Neural crest cell (in vitro differentiated cells): ENCODE measurements around the gene CDC25A. TPM values are rescaled to one million over a fixed set of nuclear protein-coding genes. Genes with fewer than 3 reads are reported as not detected.
"Not testable (repeated sequence)": the region's sequence is repeated elsewhere in the genome, so short reads cannot be mapped to it uniquely, and the experiment has no call there.

ENCODE experiments used
- DNase-seq: peaks from one replicate; pipeline ENCODE4 v3.0.0; 2021; ENCODE audit warnings: low read depth, mixed read lengths, low spot score
- H3K27ac Mint-ChIP-seq: one replicate; pipeline ENCODE4 v1.8.0; 2021; ENCODE audit warnings: mild to moderate bottlenecking, mixed read lengths; ENCODE audit not compliant: unreplicated experiment
- H3K27me3 Mint-ChIP-seq: 2 replicates; pipeline ENCODE4 v1.8.0; 2021; ENCODE audit warnings: low read depth, mild to moderate bottlenecking, mixed read lengths
- H3K36me3 Mint-ChIP-seq: 2 replicates; pipeline ENCODE4 v1.8.0; 2021; ENCODE audit warnings: low read depth, mild to moderate bottlenecking, mixed read lengths
- H3K4me1 Mint-ChIP-seq: 2 replicates; pipeline ENCODE4 v1.8.0; 2021; ENCODE audit warnings: mixed read lengths
- H3K4me3 Mint-ChIP-seq: one replicate; pipeline ENCODE4 v1.8.0; 2021; ENCODE audit warnings: mild to moderate bottlenecking, mixed read lengths
- H3K9me3 Mint-ChIP-seq: 2 replicates; pipeline ENCODE4 v1.8.0; 2021; ENCODE audit warnings: mixed read lengths
- microRNA-seq: library from miRNA; unstranded; fragments of <30 nt; microRNA quantifications from one replicate; pipeline ENCODE4, GENCODE V29; 2020
- total RNA-seq: library from RNA; stranded (reverse); gene quantifications from 2 replicates; pipeline ENCODE4 v1.2.1, GENCODE V29; 2021
- TF ChIP-seq, protein P1 (sequence below): fragments of 200-600 bp; sonication (generic); conservative IDR thresholded peaks from 2 replicates; pipeline ENCODE4 v1.5.0; 2021; ENCODE audit warnings: antibody characterized with exemption, mild to moderate bottlenecking

CDC25A gene
- total RNA-seq, 1 donor from 2014 or later, result 63.0 TPM

DNA sequence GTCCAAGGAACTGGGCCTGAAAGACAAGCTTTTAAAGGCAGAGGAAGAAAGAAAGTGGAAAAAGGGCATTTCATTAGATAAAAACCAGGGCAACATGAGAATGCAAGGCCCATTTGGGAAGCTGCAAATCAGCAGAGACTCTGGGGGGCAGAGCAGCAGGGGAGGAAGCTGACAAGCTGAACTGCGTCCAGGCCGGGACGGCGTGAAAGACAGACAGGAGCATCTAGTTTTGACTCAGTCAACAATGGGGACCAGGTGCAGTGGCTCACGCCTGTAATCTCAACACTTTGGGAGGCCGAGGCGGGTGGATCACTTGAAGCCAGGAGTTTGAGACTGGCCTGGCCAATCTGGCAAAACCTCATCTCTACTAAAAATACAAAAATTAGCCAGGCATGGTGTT is 69.9 kb downstream of the CDC25A start:
- peak overlapping the region; percentile 52 for H3K27ac Mint-ChIP-seq
- TF ChIP-seq, protein P1, sequence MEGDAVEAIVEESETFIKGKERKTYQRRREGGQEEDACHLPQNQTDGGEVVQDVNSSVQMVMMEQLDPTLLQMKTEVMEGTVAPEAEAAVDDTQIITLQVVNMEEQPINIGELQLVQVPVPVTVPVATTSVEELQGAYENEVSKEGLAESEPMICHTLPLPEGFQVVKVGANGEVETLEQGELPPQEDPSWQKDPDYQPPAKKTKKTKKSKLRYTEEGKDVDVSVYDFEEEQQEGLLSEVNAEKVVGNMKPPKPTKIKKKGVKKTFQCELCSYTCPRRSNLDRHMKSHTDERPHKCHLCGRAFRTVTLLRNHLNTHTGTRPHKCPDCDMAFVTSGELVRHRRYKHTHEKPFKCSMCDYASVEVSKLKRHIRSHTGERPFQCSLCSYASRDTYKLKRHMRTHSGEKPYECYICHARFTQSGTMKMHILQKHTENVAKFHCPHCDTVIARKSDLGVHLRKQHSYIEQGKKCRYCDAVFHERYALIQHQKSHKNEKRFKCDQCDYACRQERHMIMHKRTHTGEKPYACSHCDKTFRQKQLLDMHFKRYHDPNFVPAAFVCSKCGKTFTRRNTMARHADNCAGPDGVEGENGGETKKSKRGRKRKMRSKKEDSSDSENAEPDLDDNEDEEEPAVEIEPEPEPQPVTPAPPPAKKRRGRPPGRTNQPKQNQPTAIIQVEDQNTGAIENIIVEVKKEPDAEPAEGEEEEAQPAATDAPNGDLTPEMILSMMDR, result no peak
- no peaks in the 10 kb centered on the region for H3K27me3 Mint-ChIP-seq
- peaks cover 10% of the 10 kb centered on the region for H3K4me1 Mint-ChIP-seq
- no peak overlapping the region for H3K4me3 Mint-ChIP-seq
- DNase-seq, result no peak
- H3K36me3 Mint-ChIP-seq, result no peaks in the 10 kb centered on the region
- no peaks in the 10 kb centered on the region for H3K9me3 Mint-ChIP-seq

DNA sequence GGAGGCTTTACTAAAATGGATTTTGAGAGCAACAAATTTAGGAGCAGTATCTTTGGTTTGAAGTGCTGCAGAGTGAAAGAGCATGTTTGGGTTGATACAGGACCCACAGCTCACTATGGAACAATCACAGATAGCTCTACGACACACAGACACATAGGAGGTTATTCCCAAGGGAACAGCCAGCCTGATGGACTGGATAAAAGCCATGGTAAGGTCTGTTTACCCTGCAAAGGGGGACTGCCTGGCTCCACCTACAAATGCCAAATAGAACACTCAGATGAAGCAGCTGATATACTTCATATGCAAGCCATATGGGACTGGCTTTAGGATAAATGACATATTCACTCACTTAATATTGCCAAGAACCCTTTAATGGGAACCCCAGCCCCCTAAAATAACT is 75.4 kb downstream of the CDC25A start:
- DNase-seq, result no peak
- TF ChIP-seq, protein P1, result no peak
- Mint-ChIP-seq H3K27me3 (no peaks in the 10 kb centered on the region), H3K4me1 (peaks cover 4% of the 10 kb centered on the region), H3K4me3 (no peak overlapping the region), H3K36me3 (no peaks in the 10 kb centered on the region), H3K27ac (no peak overlapping the region), H3K9me3 (no peaks in the 10 kb centered on the region)

DNA sequence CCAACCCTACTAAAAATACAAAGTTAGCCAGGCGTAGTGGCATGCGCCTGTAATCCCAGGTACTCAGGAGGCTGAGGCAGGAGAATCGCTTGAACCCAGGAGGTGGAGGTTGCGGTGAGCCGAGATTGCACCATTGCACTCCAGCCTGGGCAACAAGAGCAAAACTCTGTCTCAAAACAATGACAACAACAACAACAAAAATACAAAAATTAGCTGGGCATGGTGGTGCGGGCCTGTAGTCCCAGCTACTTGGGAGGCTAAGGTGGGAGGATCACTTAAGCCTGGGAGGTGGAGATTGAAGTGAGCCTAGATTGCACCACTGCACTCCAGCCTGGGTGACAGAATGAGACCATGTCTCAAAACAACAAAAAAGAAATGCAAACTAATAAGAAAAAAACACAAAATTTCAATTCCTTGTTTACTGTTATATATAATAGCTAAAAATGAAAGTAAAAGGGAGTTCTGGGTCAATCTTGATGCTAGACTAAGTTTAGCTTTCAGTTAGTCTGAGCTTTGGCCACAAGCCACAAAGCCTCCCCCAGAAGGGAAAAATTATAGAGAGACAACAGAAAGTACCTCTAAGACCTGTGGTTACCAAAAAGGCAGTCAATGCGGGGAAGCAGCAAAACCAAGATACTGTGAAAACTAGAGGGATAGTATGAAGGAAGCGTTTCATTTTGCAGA is 76.0 kb downstream of the CDC25A start:
- H3K4me3 Mint-ChIP-seq, H3K9me3 Mint-ChIP-seq, DNase-seq, H3K4me1 Mint-ChIP-seq, H3K27ac Mint-ChIP-seq, H3K36me3 Mint-ChIP-seq, H3K27me3 Mint-ChIP-seq: not testable (repeated sequence)

DNA sequence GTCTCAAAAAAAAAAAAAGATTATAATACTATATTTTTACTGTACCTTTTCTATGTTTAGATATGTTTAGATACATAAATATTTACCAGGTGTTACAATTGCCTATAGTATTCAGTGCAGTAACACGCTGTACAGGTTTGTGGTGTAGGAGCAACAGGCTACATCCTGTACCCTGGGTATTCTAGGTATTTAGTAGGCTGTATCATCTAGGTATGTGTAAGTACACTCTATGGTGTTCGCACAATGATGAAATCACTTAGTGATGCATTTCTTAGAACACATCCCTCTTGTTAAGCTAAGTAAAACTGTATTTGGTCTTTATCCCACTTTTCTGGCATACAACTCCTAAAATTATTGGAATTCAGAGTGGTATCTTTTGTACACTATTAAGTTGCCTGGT is 77.8 kb downstream of the CDC25A start:
- no peak overlapping the region for H3K4me3 Mint-ChIP-seq
- no peak for DNase-seq
- no peaks in the 10 kb centered on the region for H3K4me1 Mint-ChIP-seq
- H3K9me3 Mint-ChIP-seq, result no peaks in the 10 kb centered on the region
- H3K36me3 Mint-ChIP-seq, result no peaks in the 10 kb centered on the region
- TF ChIP-seq, protein P1, result no peak
- H3K27me3 Mint-ChIP-seq, result no peaks in the 10 kb centered on the region
- H3K27ac Mint-ChIP-seq, result no peak overlapping the region

DNA sequence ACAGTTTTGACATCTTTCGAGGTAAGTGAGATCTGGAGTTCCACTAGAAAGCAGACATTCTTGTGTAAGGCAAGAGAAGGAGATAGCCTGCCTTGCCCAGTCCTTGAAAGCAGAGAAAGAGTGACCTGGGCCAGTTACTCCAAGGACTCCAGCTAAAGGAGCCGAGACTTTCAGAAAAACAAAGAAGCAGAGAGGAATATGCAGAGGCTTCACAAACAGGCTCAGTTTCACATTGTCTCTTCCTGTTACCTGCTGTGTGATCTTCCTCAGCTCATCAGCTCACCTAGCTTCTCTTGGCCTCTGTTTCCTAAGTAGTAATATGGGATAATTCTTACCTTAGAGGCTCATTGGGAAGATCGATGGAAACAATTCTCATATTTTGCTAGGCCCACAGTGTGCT is 81.0 kb downstream of the CDC25A start:
- Mint-ChIP-seq H3K9me3 (no peaks in the 10 kb centered on the region), H3K27me3 (no peaks in the 10 kb centered on the region), H3K4me3 (no peak overlapping the region), H3K27ac (no peak overlapping the region), H3K4me1 (no peaks in the 10 kb centered on the region), H3K36me3 (no peaks in the 10 kb centered on the region)
- no peak for DNase-seq
- TF ChIP-seq, protein P1, result no peak

Small RNA genes lying within 50 kb of the gene (microRNA-seq; reads per million reads assigned to microRNA genes)
- gene MIR4443, result 7.7 reads per million, percentile 11 among the genes with 10 or more reads in this experiment

Other genes with a start within 250 kb of the CDC25A start
- gene MAP4, start 172.0 kb downstream of the CDC25A start, total RNA-seq, result 141 and 150 TPM in 2 replicates
- not detected in 2 replicates for gene CAMP, start 35.1 kb upstream of the CDC25A start, total RNA-seq
- gene ZNF589, start 52.7 kb upstream of the CDC25A start, total RNA-seq, result 32.6 and 33.2 TPM in 2 replicates
- 37.2 and 40.5 TPM in 2 replicates for gene NME6, start 113.0 kb upstream of the CDC25A start, total RNA-seq
- not detected in 2 replicates for gene SPINK8, start 145.2 kb upstream of the CDC25A start, total RNA-seq
- gene FBXW12, start 183.8 kb upstream of the CDC25A start, total RNA-seq, result 0.44 and 0.68 TPM in 2 replicates
- gene PLXNB1, start 241.7 kb upstream of the CDC25A start, total RNA-seq, result 161 and 180 TPM in 2 replicates